A549 (cell line): ENCODE results near the gene ZNF385B. TPM values are rescaled to one million over a fixed set of nuclear protein-coding genes. Genes with fewer than 3 reads are reported as not detected.

Experiments
- ATAC-seq, 2 experiments: fragments of 200-7000 bp in 1 of 2; fragments of >200 bp in 1 of 2; cut with Nextera tagmentation in 1 of 2; cut with Tn5 transposase in 1 of 2; 3 replicates each; pipeline versions ENCODE4 v1.8.0 to v1.9.1; 2018 to 2020; ENCODE audit warnings: mild to moderate bottlenecking in 1 of 2, moderate library complexity in 1 of 2
- CTCF ChIA-PET: fragments of 300-600 bp; sonication (Branson Sonifier 250); formaldehyde crosslinking; extraction: SDS; loops from one replicate; lab custom pipeline; 2021; ENCODE audit warnings: antibody characterized with exemption, inconsistent platforms; lab: Yijun Ruan, JAX
- POLR2A ChIA-PET: fragments of 350-600 bp; formaldehyde crosslinking; extraction: SDS; loops from one replicate; lab custom pipeline; 2021; ENCODE audit warnings: antibody characterized with exemption, inconsistent platforms; lab: Yijun Ruan, JAX
- DNase-seq, 2 experiments: peaks; one replicate each; pipeline versions ENCODE4 v3.0.0 to v3.0.0-alpha.2; 2011 to 2016; ENCODE audit warnings: low read depth in 1 of 2, low spot score in 1 of 2
- FAIRE-seq: peaks from 2 replicates; lab custom pipeline; 2011; peaks lifted over from hg19 to GRCh38; lab: Jason Lieb, UNC
- H3K27ac ChIP-seq, 2 experiments: fragments of >200 bp; sonication (Bioruptor Twin); formaldehyde crosslinking; 3 replicates each; pipeline ENCODE4 v1.5.1; 2016 to 2017
- H3K4me1 ChIP-seq: fragments of >200 bp; sonication (Bioruptor Twin); formaldehyde crosslinking; 3 replicates; pipeline ENCODE4 v1.6.1; 2016
- H3K4me2 ChIP-seq: fragments of >200 bp; sonication (Bioruptor Twin); formaldehyde crosslinking; 3 replicates; pipeline ENCODE4 v1.6.1; 2016
- H3K4me3 ChIP-seq: fragments of >200 bp; sonication (Bioruptor Twin); formaldehyde crosslinking; 3 replicates; pipeline ENCODE4 v1.5.1; 2016
- H3K9me3 ChIP-seq: fragments of >200 bp; sonication (Bioruptor Twin); formaldehyde crosslinking; 3 replicates; pipeline ENCODE4 v1.6.1; 2016
- BHLHE40 ChIP-seq: IDR thresholded peaks from 2 replicates; pipeline ENCODE4 v1.6.1; 2012; ENCODE audit warnings: low read depth, low read length, inconsistent platforms
- CBX2 ChIP-seq: fragments of 200-600 bp; sonication (generic); IDR thresholded peaks from 2 replicates; pipeline ENCODE4 v1.6.1; 2016; ENCODE audit warnings: low read depth, mild to moderate bottlenecking, borderline replicate concordance
- CBX8 ChIP-seq: fragments of 200-600 bp; sonication (generic); IDR thresholded peaks from 2 replicates; pipeline ENCODE4 v1.6.1; 2016
- CHD2 ChIP-seq: fragments of 150-350 bp; IDR thresholded peaks from 2 replicates; pipeline ENCODE4 v1.6.1; 2014; ENCODE audit warnings: low read length; ENCODE audit not compliant: partially characterized antibody
- EHMT2 ChIP-seq: fragments of 200-600 bp; sonication (generic); IDR thresholded peaks from 2 replicates; pipeline ENCODE4 v1.6.1; 2016; ENCODE audit warnings: antibody characterized with exemption, low read depth, mild to moderate bottlenecking, moderate library complexity
- EP300 ChIP-seq, 2 experiments: fragments of >200 bp; sonication (Bioruptor Twin); formaldehyde crosslinking; IDR thresholded peaks; 2 replicates in 1 of 2; 3 replicates in 1 of 2; pipeline ENCODE4 v1.6.1; 2016 to 2017
- ESRRA ChIP-seq: fragments of 150-350 bp; IDR thresholded peaks from 2 replicates; pipeline ENCODE4 v1.6.1; 2014; ENCODE audit warnings: mild to moderate bottlenecking, low read length, borderline replicate concordance
- FOSB ChIP-seq: fragments of 250-450 bp; sonication (Bioruptor Pico); IDR thresholded peaks from 2 replicates; pipeline ENCODE4 v1.5.0; 2020; ENCODE audit warnings: mild to moderate bottlenecking, moderate library complexity
- FOXS1 ChIP-seq: fragments of 250-450 bp; sonication (Bioruptor Pico); IDR thresholded peaks from 2 replicates; pipeline ENCODE4 v1.5.0; 2020; ENCODE audit warnings: mild to moderate bottlenecking, moderate library complexity
- HEYL ChIP-seq: fragments of 250-450 bp; sonication (Bioruptor Pico); IDR thresholded peaks from 2 replicates; pipeline ENCODE4 v1.8.0; 2021; ENCODE audit warnings: mild to moderate bottlenecking, moderate library complexity
- HMGXB4 ChIP-seq: fragments of 250-450 bp; sonication (Bioruptor Pico); IDR thresholded peaks from 2 replicates; pipeline ENCODE4 v1.5.0; 2021; ENCODE audit warnings: mild to moderate bottlenecking, moderate library complexity, borderline replicate concordance
- HOXB13 ChIP-seq: fragments of 250-450 bp; sonication (Bioruptor Pico); IDR thresholded peaks from 2 replicates; pipeline ENCODE4 v1.5.0; 2020; ENCODE audit warnings: low read depth, mild to moderate bottlenecking, moderate library complexity
- JUN ChIP-seq, 2 experiments: fragments of >200 bp; sonication (Bioruptor Twin); formaldehyde crosslinking; IDR thresholded peaks; 2 replicates in 1 of 2; 3 replicates in 1 of 2; pipeline ENCODE4 v1.6.1; 2016 to 2017
- JUNB ChIP-seq: fragments of >200 bp; sonication (Bioruptor Twin); formaldehyde crosslinking; IDR thresholded peaks from 2 replicates; pipeline ENCODE4 v1.6.1; 2016
- KDM1A ChIP-seq: fragments of 200-600 bp; sonication (generic); IDR thresholded peaks from 2 replicates; pipeline ENCODE4 v1.6.1; 2016; ENCODE audit warnings: low read depth, mild to moderate bottlenecking
- KDM5A ChIP-seq: fragments of 200-600 bp; sonication (generic); IDR thresholded peaks from 2 replicates; pipeline ENCODE4 v1.6.1; 2016; ENCODE audit warnings: antibody characterized with exemption, mild to moderate bottlenecking
- MAFK ChIP-seq: fragments of 450-650 bp; IDR thresholded peaks from 2 replicates; pipeline ENCODE4 v1.6.1; 2014; ENCODE audit not compliant: partially characterized antibody
- NPAS2 ChIP-seq: fragments of 250-450 bp; sonication (Bioruptor Pico); IDR thresholded peaks from 2 replicates; pipeline ENCODE4 v1.8.0; 2022; ENCODE audit warnings: mild to moderate bottlenecking, moderate library complexity, borderline replicate concordance
- POLR2AphosphoS2 ChIP-seq: conservative IDR thresholded peaks from 2 replicates; pipeline ENCODE4 v1.6.1; 2012; ENCODE audit warnings: low read length, improper control_type of control experiment, inconsistent platforms
- RAD21 ChIP-seq, 2 experiments: fragments of >200 bp in 1 of 2; sonication (Bioruptor Twin) in 1 of 2; formaldehyde crosslinking in 1 of 2; IDR thresholded peaks in 1 of 2; conservative IDR thresholded peaks in 1 of 2; 2 replicates in 1 of 2; 3 replicates in 1 of 2; pipeline ENCODE4 v1.6.1; 2012 to 2018; ENCODE audit warnings: inconsistent platforms in 1 of 2
- RARB ChIP-seq: fragments of 250-450 bp; sonication (Bioruptor Pico); IDR thresholded peaks from 2 replicates; pipeline ENCODE4 v1.8.0; 2021; ENCODE audit warnings: mild to moderate bottlenecking, moderate library complexity
- RFX5 ChIP-seq: fragments of 450-650 bp; IDR thresholded peaks from 2 replicates; pipeline ENCODE4 v1.7.1; 2014; ENCODE audit warnings: antibody characterized with exemption, mild to moderate bottlenecking, moderate library complexity
- RNF2 ChIP-seq: fragments of 200-600 bp; sonication (generic); IDR thresholded peaks from 2 replicates; pipeline ENCODE4 v1.6.1; 2016; ENCODE audit warnings: low read depth, mild to moderate bottlenecking, antibody characterized with exemption, moderate library complexity, borderline replicate concordance
- TP53 ChIP-seq: fragments of 250-450 bp; sonication (Bioruptor Pico); IDR thresholded peaks from 2 replicates; pipeline ENCODE4 v1.5.0; 2021; ENCODE audit warnings: mild to moderate bottlenecking, moderate library complexity
- ZC3H11A ChIP-seq: fragments of 450-650 bp; IDR thresholded peaks from 2 replicates; pipeline ENCODE4 v1.6.1; 2014; ENCODE audit warnings: antibody characterized with exemption, mild to moderate bottlenecking
- ZNF302 ChIP-seq: fragments of 250-450 bp; sonication (Bioruptor Pico); IDR thresholded peaks from 2 replicates; pipeline ENCODE4 v1.9.0; 2021; ENCODE audit warnings: inconsistent platforms, mild to moderate bottlenecking, moderate library complexity
- WGBS: methylation state at CpG from one replicate; pipeline ENCODE4 v1.1.6; 2017; ENCODE audit errors: missing lambda C conversion rate; 5-methylcytosine and 5-hydroxymethylcytosine counted together
- polyA plus RNA-seq, 4 experiments: library from polyadenylated mRNA; depleted of rRNA in 3 of 4; stranded (reverse); fragments of >200 nt; fragmentation: RNase III in 1 of 4; extraction: RNeasy Plus Mini Kit Qiagen cat#74134 plus additional on column Dnase treatment in 1 of 4; gene quantifications; 2 replicates in 3 of 4; 3 replicates in 1 of 4; pipeline ENCODE4 v1.2.3, GENCODE V29; 2011 to 2017
- TF ChIP-seq, protein P1 (sequence below): fragments of 200-600 bp; sonication (generic); IDR thresholded peaks from 2 replicates; pipeline ENCODE4 v1.6.1; 2016; ENCODE audit warnings: antibody characterized with exemption, mild to moderate bottlenecking, moderate library complexity
- TF ChIP-seq, protein P2 (sequence below): IDR thresholded peaks from 2 replicates; pipeline ENCODE4 v1.6.1; 2012
- TF ChIP-seq, protein P3 (sequence below): fragments of >200 bp; sonication (Bioruptor Twin); formaldehyde crosslinking; IDR thresholded peaks from 2 replicates; pipeline ENCODE4 v1.6.1; 2016

The ZNF385B gene
- polyA plus RNA-seq, 2 of the 4 experiments (the other 2 are of a cell fraction): not detected

DNA sequence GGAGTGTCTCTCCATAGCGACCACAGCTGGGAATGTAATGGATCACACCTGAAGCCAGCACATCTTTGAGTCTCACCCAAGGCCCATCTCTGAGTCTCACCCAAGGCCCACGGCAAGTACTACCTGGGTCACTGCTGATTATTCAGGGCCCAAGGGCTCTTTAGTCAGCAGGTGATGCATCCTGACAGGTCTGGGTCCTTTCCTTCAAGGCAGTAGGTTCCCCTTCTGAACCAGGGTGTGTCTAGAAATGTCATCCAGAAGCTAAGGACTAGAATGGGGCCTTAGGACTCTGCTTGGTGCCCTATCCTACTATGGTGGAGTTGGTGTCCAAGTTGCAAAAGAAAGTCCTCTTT, 248.1 kb downstream of the ZNF385B start:
- POLR2A ChIA-PET: no interaction called here
- no peak overlapping the region for H3K27ac ChIP-seq
- ATAC-seq: no peak

GRCh38 chr2:179612591-179613298, 248.7 kb downstream of the ZNF385B start:
- no peaks in the 10 kb centered on the region for H3K9me3 ChIP-seq
- TF ChIP-seq HOXB13 (CRISPR knock-in tag) (no peak), ZNF302 (CRISPR knock-in tag) (no peak), KDM1A (no peak), HEYL (CRISPR knock-in tag) (no peak), JUNB (no peak), BHLHE40 (no peak), CBX2 (no peak), POLR2AphosphoS2 (no peak), JUN (IDR thresholded peaks at IDR 0.05) (no peak), RFX5 (no peak), MAFK (no peak), FOSB (CRISPR knock-in tag) (no peak), CHD2 (no peak)
- TF ChIP-seq, protein P1, sequence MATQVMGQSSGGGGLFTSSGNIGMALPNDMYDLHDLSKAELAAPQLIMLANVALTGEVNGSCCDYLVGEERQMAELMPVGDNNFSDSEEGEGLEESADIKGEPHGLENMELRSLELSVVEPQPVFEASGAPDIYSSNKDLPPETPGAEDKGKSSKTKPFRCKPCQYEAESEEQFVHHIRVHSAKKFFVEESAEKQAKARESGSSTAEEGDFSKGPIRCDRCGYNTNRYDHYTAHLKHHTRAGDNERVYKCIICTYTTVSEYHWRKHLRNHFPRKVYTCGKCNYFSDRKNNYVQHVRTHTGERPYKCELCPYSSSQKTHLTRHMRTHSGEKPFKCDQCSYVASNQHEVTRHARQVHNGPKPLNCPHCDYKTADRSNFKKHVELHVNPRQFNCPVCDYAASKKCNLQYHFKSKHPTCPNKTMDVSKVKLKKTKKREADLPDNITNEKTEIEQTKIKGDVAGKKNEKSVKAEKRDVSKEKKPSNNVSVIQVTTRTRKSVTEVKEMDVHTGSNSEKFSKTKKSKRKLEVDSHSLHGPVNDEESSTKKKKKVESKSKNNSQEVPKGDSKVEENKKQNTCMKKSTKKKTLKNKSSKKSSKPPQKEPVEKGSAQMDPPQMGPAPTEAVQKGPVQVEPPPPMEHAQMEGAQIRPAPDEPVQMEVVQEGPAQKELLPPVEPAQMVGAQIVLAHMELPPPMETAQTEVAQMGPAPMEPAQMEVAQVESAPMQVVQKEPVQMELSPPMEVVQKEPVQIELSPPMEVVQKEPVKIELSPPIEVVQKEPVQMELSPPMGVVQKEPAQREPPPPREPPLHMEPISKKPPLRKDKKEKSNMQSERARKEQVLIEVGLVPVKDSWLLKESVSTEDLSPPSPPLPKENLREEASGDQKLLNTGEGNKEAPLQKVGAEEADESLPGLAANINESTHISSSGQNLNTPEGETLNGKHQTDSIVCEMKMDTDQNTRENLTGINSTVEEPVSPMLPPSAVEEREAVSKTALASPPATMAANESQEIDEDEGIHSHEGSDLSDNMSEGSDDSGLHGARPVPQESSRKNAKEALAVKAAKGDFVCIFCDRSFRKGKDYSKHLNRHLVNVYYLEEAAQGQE: no peak
- TF ChIP-seq, all 56 proteins: peak for 0
- no peak for ATAC-seq
- no peaks in the 10 kb centered on the region for H3K4me1 ChIP-seq
- no peak overlapping the region for H3K4me3 ChIP-seq
- no peak overlapping the region for H3K27ac ChIP-seq
- no peak overlapping the region for H3K4me2 ChIP-seq
- DNase-seq: no peak
- POLR2A ChIA-PET: no interaction called here
- CTCF ChIA-PET: no interaction called here
- no peak for FAIRE-seq
- 51% methylated on average over 7 of the region's 7 CpGs for WGBS

More for the DNA sequence above, 248.1 kb downstream of the ZNF385B start:
- CTCF ChIA-PET: no interaction called here
- 56% methylated on average over 2 of the region's 2 CpGs for WGBS
- Histone ChIP-seq H3K9me3 (no peaks in the 10 kb centered on the region), H3K4me3 (no peak overlapping the region), H3K4me1 (no peaks in the 10 kb centered on the region), H3K4me2 (no peak overlapping the region)
- FAIRE-seq: no peak
- no peak for TF ChIP-seq TP53
- TF ChIP-seq KDM5A: no peak
- TF ChIP-seq, protein P2, sequence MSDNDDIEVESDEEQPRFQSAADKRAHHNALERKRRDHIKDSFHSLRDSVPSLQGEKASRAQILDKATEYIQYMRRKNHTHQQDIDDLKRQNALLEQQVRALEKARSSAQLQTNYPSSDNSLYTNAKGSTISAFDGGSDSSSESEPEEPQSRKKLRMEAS: no peak
- TF ChIP-seq RNF2: no peak
- TF ChIP-seq RAD21 (conservative IDR thresholded peaks at IDR 0.05 in 1 of 2, IDR thresholded peaks at IDR 0.05 in 1 of 2): no peak
- no peak for TF ChIP-seq FOXS1 (CRISPR knock-in tag)
- no peak for TF ChIP-seq NPAS2 (CRISPR knock-in tag)
- TF ChIP-seq ZC3H11A: no peak
- TF ChIP-seq EHMT2: no peak
- TF ChIP-seq CBX8: no peak
- no peak for TF ChIP-seq HMGXB4 (CRISPR knock-in tag)
- TF ChIP-seq, protein P3, sequence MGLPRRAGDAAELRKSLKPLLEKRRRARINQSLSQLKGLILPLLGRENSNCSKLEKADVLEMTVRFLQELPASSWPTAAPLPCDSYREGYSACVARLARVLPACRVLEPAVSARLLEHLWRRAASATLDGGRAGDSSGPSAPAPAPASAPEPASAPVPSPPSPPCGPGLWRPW: no peak
- TF ChIP-seq RARB: no peak
- TF ChIP-seq JUNB: no peak
- no peak for TF ChIP-seq EP300 (IDR thresholded peaks at IDR 0.05)
- no peak for TF ChIP-seq ESRRA
- TF ChIP-seq POLR2AphosphoS2: no peak
- DNase-seq: no peak
